ENCODE results near the gene KRTAP19-3. TPM values are rescaled to one million over a fixed set of nuclear protein-coding genes. Genes with fewer than 3 reads are reported as not detected.

The KRTAP19-3 gene
- total RNA-seq, 1 experiment from 2014 or later, result not detected

Other genes with a start within 250 kb of the KRTAP19-3 start
- gene KRTAP24-1, start 209.1 kb downstream of the KRTAP19-3 start, total RNA-seq (2014; rRNA removed; shearing (Covaris generic)), result not detected in 2 replicates
- gene KRTAP25-1, start 202.5 kb downstream of the KRTAP19-3 start, total RNA-seq (2014; rRNA removed; shearing (Covaris generic)), result not detected in 2 replicates
- not detected in 2 replicates for gene KRTAP26-1, start 171.7 kb downstream of the KRTAP19-3 start, total RNA-seq (2014; rRNA removed; shearing (Covaris generic))
- not detected in 2 replicates for gene KRTAP27-1, start 154.3 kb downstream of the KRTAP19-3 start, total RNA-seq (2014; rRNA removed; shearing (Covaris generic))
- gene KRTAP23-1, start 143.4 kb downstream of the KRTAP19-3 start, total RNA-seq (2014; rRNA removed; shearing (Covaris generic)), result not detected in 2 replicates
- not detected in 2 replicates for gene KRTAP13-2, start 119.7 kb downstream of the KRTAP19-3 start, total RNA-seq (2014; rRNA removed; shearing (Covaris generic))
- gene KRTAP13-1, start 96.0 kb downstream of the KRTAP19-3 start, total RNA-seq (2014; rRNA removed; shearing (Covaris generic)), result not detected in 2 replicates
- gene KRTAP13-3, start 66.1 kb downstream of the KRTAP19-3 start, total RNA-seq (2014; rRNA removed; shearing (Covaris generic)), result not detected in 2 replicates
- not detected in 2 replicates for gene KRTAP13-4, start 61.8 kb downstream of the KRTAP19-3 start, total RNA-seq (2014; rRNA removed; shearing (Covaris generic))
- not detected in 2 replicates for gene KRTAP15-1, start 51.7 kb downstream of the KRTAP19-3 start, total RNA-seq (2014; rRNA removed; shearing (Covaris generic))
- gene KRTAP19-1, start 11.6 kb downstream of the KRTAP19-3 start, total RNA-seq (2014; rRNA removed; shearing (Covaris generic)), result not detected in 2 replicates
- gene KRTAP19-2, start 4.6 kb downstream of the KRTAP19-3 start, total RNA-seq (2014; rRNA removed; shearing (Covaris generic)), result not detected in 2 replicates
- gene KRTAP19-4, start 5.2 kb upstream of the KRTAP19-3 start, total RNA-seq (2014; rRNA removed; shearing (Covaris generic)), result not detected in 2 replicates
- gene KRTAP19-5, start 10.1 kb upstream of the KRTAP19-3 start, total RNA-seq (2014; rRNA removed; shearing (Covaris generic)), result not detected in 2 replicates
- not detected in 2 replicates for gene KRTAP19-6, start 49.9 kb upstream of the KRTAP19-3 start, total RNA-seq (2014; rRNA removed; shearing (Covaris generic))
- gene KRTAP19-7, start 69.3 kb upstream of the KRTAP19-3 start, total RNA-seq (2014; rRNA removed; shearing (Covaris generic)), result not detected in 2 replicates
- gene KRTAP22-2, start 98.4 kb upstream of the KRTAP19-3 start, total RNA-seq (2014; rRNA removed; shearing (Covaris generic)), result not detected in 2 replicates
- not detected in 2 replicates for gene KRTAP6-3, start 100.4 kb upstream of the KRTAP19-3 start, total RNA-seq (2014; rRNA removed; shearing (Covaris generic))
- not detected in 2 replicates for gene KRTAP6-2, start 106.9 kb upstream of the KRTAP19-3 start, total RNA-seq (2014; rRNA removed; shearing (Covaris generic))
- gene KRTAP22-1, start 109.1 kb upstream of the KRTAP19-3 start, total RNA-seq (2014; rRNA removed; shearing (Covaris generic)), result not detected in 2 replicates
- not detected in 2 replicates for gene KRTAP6-1, start 121.9 kb upstream of the KRTAP19-3 start, total RNA-seq (2014; rRNA removed; shearing (Covaris generic))
- not detected in 2 replicates for gene KRTAP20-1, start 124.4 kb upstream of the KRTAP19-3 start, total RNA-seq (2014; rRNA removed; shearing (Covaris generic))
- gene KRTAP20-4, start 128.6 kb upstream of the KRTAP19-3 start, total RNA-seq (2014; rRNA removed; shearing (Covaris generic)), result not detected in 2 replicates
- not detected in 2 replicates for gene KRTAP20-2, start 143.2 kb upstream of the KRTAP19-3 start, total RNA-seq (2014; rRNA removed; shearing (Covaris generic))
- gene KRTAP20-3, start 150.9 kb upstream of the KRTAP19-3 start, total RNA-seq (2014; rRNA removed; shearing (Covaris generic)), result not detected in 2 replicates
- not detected in 2 replicates for gene KRTAP21-3, start 226.8 kb upstream of the KRTAP19-3 start, total RNA-seq (2014; rRNA removed; shearing (Covaris generic))